ENCODE data around the gene ISCA2. TPM values are rescaled to one million over a fixed set of nuclear protein-coding genes. Genes with fewer than 3 reads are reported as not detected.

ISCA2 gene
- total and polyA plus RNA-seq, 2 experiments from 2014 or later: 21.5 to 80.2 TPM

DNA sequence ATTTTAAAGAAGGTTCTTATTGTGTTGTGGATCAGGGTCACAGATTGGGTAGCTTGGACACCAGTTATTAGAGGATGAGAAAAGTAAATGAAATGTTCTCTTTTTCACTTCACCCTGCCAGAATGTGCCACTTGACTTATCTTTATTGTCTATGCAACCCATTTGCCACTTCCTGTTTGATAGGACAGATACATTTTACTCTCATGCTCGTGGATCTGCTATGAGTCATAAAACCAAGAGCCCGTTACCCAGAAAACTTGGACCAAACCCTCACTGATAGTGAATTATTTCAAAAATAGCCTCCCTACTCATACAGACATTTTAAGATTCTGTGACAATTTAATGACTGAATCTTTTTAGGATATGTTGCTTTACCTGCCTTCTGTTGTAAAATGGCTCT lies 1.8 kb downstream of the ISCA2 start:
- peaks cover 9% of the 10 kb centered on the region for H4K20me1 ChIP-seq (ENCODE audit: insufficient read depth, poor library complexity, severe bottlenecking)
- TF ChIP-seq EZH2 (IDR thresholded peaks at IDR 0.05; ENCODE audit: borderline replicate concordance) (no peak), EZH2phosphoT487 (IDR thresholded peaks at IDR 0.05; ENCODE audit: low read depth, severe bottlenecking, unreplicated experiment) (no peak)
- TF ChIP-seq, protein P1, sequence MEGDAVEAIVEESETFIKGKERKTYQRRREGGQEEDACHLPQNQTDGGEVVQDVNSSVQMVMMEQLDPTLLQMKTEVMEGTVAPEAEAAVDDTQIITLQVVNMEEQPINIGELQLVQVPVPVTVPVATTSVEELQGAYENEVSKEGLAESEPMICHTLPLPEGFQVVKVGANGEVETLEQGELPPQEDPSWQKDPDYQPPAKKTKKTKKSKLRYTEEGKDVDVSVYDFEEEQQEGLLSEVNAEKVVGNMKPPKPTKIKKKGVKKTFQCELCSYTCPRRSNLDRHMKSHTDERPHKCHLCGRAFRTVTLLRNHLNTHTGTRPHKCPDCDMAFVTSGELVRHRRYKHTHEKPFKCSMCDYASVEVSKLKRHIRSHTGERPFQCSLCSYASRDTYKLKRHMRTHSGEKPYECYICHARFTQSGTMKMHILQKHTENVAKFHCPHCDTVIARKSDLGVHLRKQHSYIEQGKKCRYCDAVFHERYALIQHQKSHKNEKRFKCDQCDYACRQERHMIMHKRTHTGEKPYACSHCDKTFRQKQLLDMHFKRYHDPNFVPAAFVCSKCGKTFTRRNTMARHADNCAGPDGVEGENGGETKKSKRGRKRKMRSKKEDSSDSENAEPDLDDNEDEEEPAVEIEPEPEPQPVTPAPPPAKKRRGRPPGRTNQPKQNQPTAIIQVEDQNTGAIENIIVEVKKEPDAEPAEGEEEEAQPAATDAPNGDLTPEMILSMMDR (IDR thresholded peaks at IDR 0.05; ENCODE audit: poor library complexity): no peak
- no peak overlapping the region for H2AFZ ChIP-seq
- H3K27ac ChIP-seq: no peak overlapping the region
- H3K4me1 ChIP-seq (ENCODE audit: insufficient read depth): peaks cover 13% of the 10 kb centered on the region
- H3K27me3 ChIP-seq: no peaks in the 10 kb centered on the region
- peak overlapping the region; percentile 90 for H3K4me2 ChIP-seq
- H3K4me3 ChIP-seq: no peak overlapping the region
- no peak for DNase-seq (ENCODE audit: low spot score)
- 87% methylated on average over 2 of the region's 2 CpGs for WGBS (ENCODE audit: low lambda C conversion rate, missing lambda C conversion rate)
- no peaks in the 10 kb centered on the region for H3K9me2 ChIP-seq (replicated peaks; ENCODE audit: insufficient read depth)
- H3K79me2 ChIP-seq: peaks cover 38% of the 10 kb centered on the region
- H3K9me3 ChIP-seq (ENCODE audit: low read depth): no peaks in the 10 kb centered on the region
- H3K36me3 ChIP-seq (replicated peaks; ENCODE audit: insufficient read depth, low read depth): no peaks in the 10 kb centered on the region

DNA sequence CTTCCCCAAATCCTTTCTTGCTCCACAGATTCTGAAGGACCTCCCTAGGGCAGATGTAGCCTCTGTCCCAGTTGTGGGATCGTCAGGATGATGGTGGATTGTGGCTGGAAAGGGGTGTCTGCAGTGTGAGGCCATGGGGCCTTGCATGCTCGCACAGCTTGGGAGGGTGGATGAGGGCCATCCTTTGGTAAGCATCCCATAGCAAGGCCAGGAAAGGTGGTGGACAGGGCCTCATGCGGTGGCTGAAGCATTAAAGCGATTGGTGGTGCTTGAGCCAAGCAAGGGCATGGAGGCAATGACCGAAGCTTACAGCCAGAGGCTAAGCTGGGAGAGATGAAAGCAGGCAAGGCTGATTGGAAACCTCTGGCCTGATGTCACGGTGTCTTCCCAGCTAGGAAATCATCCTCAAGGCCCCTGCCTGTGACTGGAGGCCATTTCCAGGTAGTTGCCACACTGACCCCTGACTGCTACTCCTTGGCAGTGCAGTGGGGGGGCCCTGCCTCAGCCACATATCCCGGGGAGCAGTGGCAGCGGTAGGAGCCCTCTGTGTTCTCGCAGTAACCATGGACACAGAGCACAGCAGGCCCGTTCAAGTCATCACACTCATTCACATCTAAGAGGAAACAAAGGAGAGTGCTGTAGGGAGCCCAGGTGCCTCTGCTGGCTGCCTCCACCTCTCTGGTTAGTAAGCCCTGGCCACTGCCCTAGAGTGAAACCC lies 7.0 kb downstream of the ISCA2 start:
- no peaks in the 10 kb centered on the region for H4K20me1 ChIP-seq (ENCODE audit: insufficient read depth, poor library complexity, severe bottlenecking)
- H3K9me2 ChIP-seq (replicated peaks; ENCODE audit: insufficient read depth): no peaks in the 10 kb centered on the region
- peaks cover 4% of the 10 kb centered on the region for H3K79me2 ChIP-seq
- H3K4me1 ChIP-seq (ENCODE audit: insufficient read depth): no peaks in the 10 kb centered on the region
- no peaks in the 10 kb centered on the region for H3K27me3 ChIP-seq
- H3K4me3 ChIP-seq: no peak overlapping the region
- 85% methylated on average over 9 of the region's 10 CpGs for WGBS (ENCODE audit: low lambda C conversion rate, missing lambda C conversion rate)
- no peak overlapping the region for H2AFZ ChIP-seq
- DNase-seq (ENCODE audit: low spot score): no peak
- TF ChIP-seq EZH2phosphoT487 (IDR thresholded peaks at IDR 0.05; ENCODE audit: low read depth, severe bottlenecking, unreplicated experiment) (no peak), EZH2 (IDR thresholded peaks at IDR 0.05; ENCODE audit: borderline replicate concordance) (no peak)
- TF ChIP-seq, protein P1 (IDR thresholded peaks at IDR 0.05; ENCODE audit: poor library complexity): no peak
- no peak overlapping the region for H3K27ac ChIP-seq
- no peak overlapping the region for H3K4me2 ChIP-seq
- H3K9me3 ChIP-seq (ENCODE audit: low read depth): no peaks in the 10 kb centered on the region
- no peaks in the 10 kb centered on the region for H3K36me3 ChIP-seq (replicated peaks; ENCODE audit: insufficient read depth, low read depth)

DNA sequence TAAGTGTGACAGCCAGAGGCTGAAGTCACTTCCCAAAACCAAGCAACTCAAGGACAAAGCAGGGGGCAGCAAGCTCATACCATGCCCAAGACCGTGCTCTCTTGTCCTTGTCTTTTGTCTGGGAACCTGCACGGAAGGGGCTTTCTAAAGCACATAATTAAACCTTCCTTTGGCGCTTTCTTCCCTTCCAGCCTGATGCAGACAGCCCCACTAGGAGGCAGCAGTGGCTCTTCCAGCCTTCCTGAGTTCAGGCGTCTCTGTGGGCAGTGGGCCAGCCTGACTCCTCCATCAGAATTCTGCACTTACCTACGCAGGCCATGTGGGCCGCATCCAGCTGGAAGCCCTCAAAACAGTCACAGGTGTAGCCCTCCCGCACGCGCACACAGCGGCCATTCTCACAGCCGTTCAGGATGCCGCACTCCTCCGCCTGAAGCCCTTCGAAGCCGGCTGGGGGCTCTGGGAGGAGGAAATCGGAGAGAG lies 7.6 kb downstream of the ISCA2 start:
- Histone ChIP-seq H3K4me3 (no peak overlapping the region), H3K36me3 (replicated peaks; ENCODE audit: insufficient read depth, low read depth) (no peaks in the 10 kb centered on the region), H3K27me3 (no peaks in the 10 kb centered on the region), H3K4me1 (ENCODE audit: insufficient read depth) (no peaks in the 10 kb centered on the region), H3K79me2 (no peaks in the 10 kb centered on the region), H3K9me3 (ENCODE audit: low read depth) (no peaks in the 10 kb centered on the region), H3K4me2 (no peak overlapping the region), H3K27ac (no peak overlapping the region), H4K20me1 (ENCODE audit: insufficient read depth, poor library complexity, severe bottlenecking) (no peaks in the 10 kb centered on the region), H3K9me2 (replicated peaks; ENCODE audit: insufficient read depth) (no peaks in the 10 kb centered on the region), H2AFZ (no peak overlapping the region)
- WGBS (ENCODE audit: low lambda C conversion rate, missing lambda C conversion rate): 42% methylated on average over 16 of the region's 16 CpGs
- DNase-seq (ENCODE audit: low spot score): peak; percentile 85
- TF ChIP-seq, protein P1 (IDR thresholded peaks at IDR 0.05; ENCODE audit: poor library complexity): peak; percentile 82
- TF ChIP-seq EZH2 (IDR thresholded peaks at IDR 0.05; ENCODE audit: borderline replicate concordance): no peak

Data from hepatocyte (in vitro differentiated cells).